Measurements from ENCODE around the gene TPBGL.

- no peak for TF ChIP-seq POLR2A (IDR thresholded peaks at IDR 0.05)
- no peak for TF ChIP-seq CTCF (IDR thresholded peaks at IDR 0.05 in 4 of 5, conservative IDR thresholded peaks at IDR 0.05 in 1 of 5)
Measured at GRCh38 chr11:75287579-75287978, 47.0 kb downstream of the TPBGL start.
